Type B pancreatic cell (in vitro differentiated cells): ENCODE data around the gene ISY1. TPM values are rescaled to one million over a fixed set of nuclear protein-coding genes. Genes with fewer than 3 reads are reported as not detected.

Source experiments
- DNase-seq: peaks from one replicate; pipeline ENCODE4 v3.0.0; 2021; ENCODE audit warnings: mixed read lengths; ENCODE audit not compliant: unreplicated experiment; ENCODE audit errors: extremely low spot score
- H3K27ac Mint-ChIP-seq: 2 replicates; pipeline ENCODE4 v1.8.0; 2021; ENCODE audit warnings: mild to moderate bottlenecking, mixed read lengths
- H3K27me3 Mint-ChIP-seq: 2 replicates; pipeline ENCODE4 v1.8.0; 2021; ENCODE audit warnings: mixed read lengths
- H3K36me3 Mint-ChIP-seq: 2 replicates; pipeline ENCODE4 v1.8.0; 2021; ENCODE audit warnings: mixed read lengths
- H3K4me1 Mint-ChIP-seq: one replicate; pipeline ENCODE4 v1.8.0; 2021; ENCODE audit warnings: mixed read lengths; ENCODE audit not compliant: unreplicated experiment
- H3K4me3 Mint-ChIP-seq: 2 replicates; pipeline ENCODE4 v1.8.0; 2021; ENCODE audit warnings: mild to moderate bottlenecking, mixed read lengths
- H3K9me3 Mint-ChIP-seq: 2 replicates; pipeline ENCODE4 v1.8.0; 2021; ENCODE audit warnings: mixed read lengths
- long read RNA-seq: library from polyadenylated mRNA; unstranded; transcript quantifications from one replicate; pipeline ENCODE4 v2.0.0, GENCODE V29; 2020
- total RNA-seq: library from RNA; stranded (reverse); gene quantifications from 2 replicates; pipeline ENCODE4 v1.2.1, GENCODE V29; 2021; ENCODE audit warnings: low replicate concordance
- TF ChIP-seq, protein P1 (sequence below): fragments of 200-600 bp; sonication (generic); conservative IDR thresholded peaks from 2 replicates; pipeline ENCODE4 v1.5.0; 2021; ENCODE audit warnings: antibody characterized with exemption, mild to moderate bottlenecking

ISY1 gene
- total RNA-seq: 33.2 and 35.6 TPM in 2 replicates
- long read RNA-seq, transcript ISY1-203 (11 exons, 3,842 nt): major isoform, 91 of 93 reads
- long read RNA-seq, partial matches to known transcripts: 0 of 93 reads
- long read RNA-seq, other reads (novel, unspliced or antisense): 1 of 93 reads

DNA sequence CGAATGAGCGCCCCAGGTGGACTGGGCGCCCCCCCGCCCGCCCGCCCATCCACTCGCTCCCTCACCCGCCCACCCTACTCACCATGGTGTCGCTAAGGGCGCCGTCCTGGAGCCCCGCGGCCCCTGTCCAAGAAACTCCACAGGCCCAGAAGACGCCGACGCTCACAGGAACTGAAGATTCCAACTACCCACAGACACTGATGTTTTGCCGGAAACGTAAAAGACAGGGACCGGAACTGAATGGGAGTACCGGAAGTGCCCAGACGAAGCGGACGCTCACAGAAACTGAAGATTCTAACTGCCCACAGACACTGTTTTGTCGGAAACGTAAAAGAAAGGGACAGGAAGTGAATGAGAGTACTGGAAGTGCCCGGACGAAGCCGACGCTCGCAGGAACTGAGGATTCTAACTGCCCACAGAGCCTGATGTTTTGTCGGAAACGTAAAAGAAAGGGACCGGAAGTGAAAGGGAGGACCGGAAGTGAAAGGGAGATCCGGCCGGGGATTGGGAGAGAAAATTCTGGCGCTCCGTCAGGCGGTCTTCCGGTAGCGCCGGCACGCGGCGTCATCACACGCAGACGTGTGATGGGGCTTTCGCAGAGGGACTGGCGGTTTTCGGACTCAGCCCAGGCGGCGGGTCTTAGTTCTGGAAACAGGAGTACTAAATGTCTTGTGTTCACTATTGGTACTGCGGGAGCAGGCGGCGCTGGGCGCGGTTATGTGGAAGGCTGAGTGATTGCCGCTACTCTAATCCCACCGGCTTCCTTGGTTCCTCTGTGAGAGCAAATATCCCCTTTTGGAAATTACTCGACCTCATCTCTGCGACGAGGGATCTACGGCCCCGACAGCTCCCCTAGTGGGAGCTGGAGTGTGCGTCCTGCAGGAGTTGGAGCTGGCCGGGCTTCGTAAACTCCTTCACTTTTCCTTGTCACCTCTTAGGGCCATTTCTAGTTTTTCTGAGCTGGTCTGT lies at the start of gene ISY1:
Gene ISY1, minus strand, starts transcription at position 173 of the 969 bp plus-strand sequence. Its CDS starts 88 bp downstream, at position 85.
- Mint-ChIP-seq H3K4me3 (peak within 1 kb of the TSS; percentile 99), H3K9me3 (no peaks in the 10 kb centered on the region), H3K4me1 (peaks cover 25% of the 10 kb centered on the region), H3K27ac (peak within 1 kb of the TSS; percentile 100), H3K36me3 (peaks cover 3% of the 10 kb centered on the region), H3K27me3 (no peaks in the 10 kb centered on the region)
- peak; percentile 90 for DNase-seq
- TF ChIP-seq, protein P1, sequence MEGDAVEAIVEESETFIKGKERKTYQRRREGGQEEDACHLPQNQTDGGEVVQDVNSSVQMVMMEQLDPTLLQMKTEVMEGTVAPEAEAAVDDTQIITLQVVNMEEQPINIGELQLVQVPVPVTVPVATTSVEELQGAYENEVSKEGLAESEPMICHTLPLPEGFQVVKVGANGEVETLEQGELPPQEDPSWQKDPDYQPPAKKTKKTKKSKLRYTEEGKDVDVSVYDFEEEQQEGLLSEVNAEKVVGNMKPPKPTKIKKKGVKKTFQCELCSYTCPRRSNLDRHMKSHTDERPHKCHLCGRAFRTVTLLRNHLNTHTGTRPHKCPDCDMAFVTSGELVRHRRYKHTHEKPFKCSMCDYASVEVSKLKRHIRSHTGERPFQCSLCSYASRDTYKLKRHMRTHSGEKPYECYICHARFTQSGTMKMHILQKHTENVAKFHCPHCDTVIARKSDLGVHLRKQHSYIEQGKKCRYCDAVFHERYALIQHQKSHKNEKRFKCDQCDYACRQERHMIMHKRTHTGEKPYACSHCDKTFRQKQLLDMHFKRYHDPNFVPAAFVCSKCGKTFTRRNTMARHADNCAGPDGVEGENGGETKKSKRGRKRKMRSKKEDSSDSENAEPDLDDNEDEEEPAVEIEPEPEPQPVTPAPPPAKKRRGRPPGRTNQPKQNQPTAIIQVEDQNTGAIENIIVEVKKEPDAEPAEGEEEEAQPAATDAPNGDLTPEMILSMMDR: peak; percentile 89

DNA sequence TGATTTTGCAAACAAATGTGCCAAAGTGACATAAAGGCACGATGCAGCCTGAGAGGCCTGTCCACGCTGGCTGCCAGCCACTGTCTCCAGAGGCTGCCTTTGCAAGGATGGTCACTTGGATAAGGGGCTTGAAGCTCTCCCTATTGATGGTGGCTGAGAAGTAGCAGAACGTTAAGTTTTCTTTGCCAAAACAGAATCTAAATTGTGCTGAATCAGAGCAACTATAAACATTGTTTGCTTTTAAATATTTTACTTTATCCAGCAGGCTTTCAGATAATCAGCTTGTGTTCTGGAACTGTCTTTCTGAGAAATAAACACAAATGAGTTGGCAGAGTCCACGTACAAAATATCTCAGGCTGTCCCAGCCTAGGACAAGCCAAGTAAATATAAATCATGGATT lies 46.6 kb upstream of the ISY1 start:
- Mint-ChIP-seq H3K4me3 (no peak overlapping the region), H3K27me3 (no peaks in the 10 kb centered on the region), H3K4me1 (no peaks in the 10 kb centered on the region), H3K36me3 (no peaks in the 10 kb centered on the region), H3K27ac (no peak overlapping the region), H3K9me3 (no peaks in the 10 kb centered on the region)
- TF ChIP-seq, protein P1: no peak
- DNase-seq: no peak

DNA sequence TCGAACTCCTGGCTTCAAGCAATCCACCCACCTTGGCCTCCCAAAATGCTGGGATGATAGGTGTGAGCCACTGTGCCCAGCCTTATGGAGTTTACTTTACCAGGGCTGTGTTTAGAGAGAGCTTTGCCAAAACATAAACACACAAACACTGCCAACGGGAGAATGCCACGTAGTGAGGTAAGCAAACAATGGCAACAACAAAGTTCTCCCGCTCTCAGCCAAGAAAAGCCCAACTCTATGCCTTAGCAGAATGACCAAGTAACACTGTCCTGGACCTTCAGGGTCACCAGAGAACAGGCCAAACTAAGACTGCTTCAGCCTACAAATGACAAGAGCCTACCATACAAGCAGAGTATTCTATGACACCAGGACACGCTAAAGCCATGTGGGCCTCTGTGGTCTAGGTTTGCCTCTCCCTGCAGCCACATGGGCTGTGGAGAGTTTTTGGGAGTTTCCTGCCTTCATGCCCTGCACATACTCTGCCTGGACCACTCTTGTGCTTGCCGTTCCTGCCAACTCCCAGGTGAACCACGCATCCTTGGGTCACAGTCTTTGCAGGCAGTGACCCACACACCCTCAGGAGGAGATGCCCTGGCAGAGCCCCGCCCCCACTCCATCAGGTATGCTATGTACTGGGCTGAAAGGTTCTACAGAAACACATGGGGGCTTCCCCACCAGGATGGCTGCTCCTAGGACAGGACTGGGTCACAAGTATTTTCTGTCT lies 44.4 kb upstream of the ISY1 start:
- Mint-ChIP-seq H3K4me1 (no peaks in the 10 kb centered on the region), H3K36me3 (no peaks in the 10 kb centered on the region), H3K9me3 (no peaks in the 10 kb centered on the region), H3K4me3 (no peak overlapping the region), H3K27me3 (no peaks in the 10 kb centered on the region), H3K27ac (no peak overlapping the region)
- no peak for DNase-seq
- TF ChIP-seq, protein P1: no peak

DNA sequence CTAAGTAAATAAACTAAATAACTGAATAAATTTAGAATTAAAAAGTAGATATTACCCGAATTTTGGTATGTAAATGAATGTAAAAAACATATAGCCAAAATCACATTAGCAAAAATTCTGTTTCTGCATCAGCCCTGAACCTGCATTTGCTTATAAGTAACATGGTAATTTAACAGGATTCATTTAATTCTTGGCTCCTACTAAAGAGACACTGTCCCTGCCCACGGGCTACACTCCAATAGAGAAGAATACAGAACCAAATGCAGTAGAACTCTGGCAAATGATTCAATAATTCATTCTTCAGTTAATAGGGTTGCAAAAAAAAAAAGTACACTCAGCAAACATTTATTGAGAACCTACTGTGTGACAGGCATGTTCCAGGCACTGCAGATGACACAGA lies 43.6 kb upstream of the ISY1 start:
- TF ChIP-seq, protein P1: no peak
- H3K9me3 Mint-ChIP-seq: no peaks in the 10 kb centered on the region
- no peak overlapping the region for H3K27ac Mint-ChIP-seq
- no peak for DNase-seq
- H3K36me3 Mint-ChIP-seq: no peaks in the 10 kb centered on the region
- no peak overlapping the region for H3K4me3 Mint-ChIP-seq
- no peaks in the 10 kb centered on the region for H3K27me3 Mint-ChIP-seq
- H3K4me1 Mint-ChIP-seq: no peaks in the 10 kb centered on the region

DNA sequence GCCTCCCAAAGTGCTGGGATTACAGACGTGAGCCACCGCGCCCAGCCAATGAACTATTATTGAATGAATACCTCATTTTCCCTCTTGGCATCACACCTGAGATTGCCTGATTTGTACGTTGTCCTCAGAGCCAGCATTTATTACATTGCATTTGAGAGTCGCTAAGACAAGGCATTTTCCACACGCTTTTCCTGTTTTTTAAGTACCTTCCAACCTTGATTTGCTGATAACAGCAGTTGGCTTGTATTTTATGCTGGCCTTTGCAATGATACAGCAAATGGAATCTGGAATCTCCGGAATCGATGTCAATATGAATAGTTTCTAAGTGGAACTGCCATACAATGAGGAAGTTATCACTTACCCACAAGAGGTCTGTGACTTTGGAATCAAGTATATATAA lies 38.5 kb upstream of the ISY1 start:
- Mint-ChIP-seq H3K27ac (no peak overlapping the region), H3K27me3 (no peaks in the 10 kb centered on the region), H3K4me3 (no peak overlapping the region), H3K36me3 (no peaks in the 10 kb centered on the region), H3K4me1 (peaks cover 5% of the 10 kb centered on the region), H3K9me3 (no peaks in the 10 kb centered on the region)
- TF ChIP-seq, protein P1: no peak
- DNase-seq: no peak
